Measurements from ENCODE around the gene RECQL5.

- TF ChIP-seq CTCF (IDR thresholded peaks at IDR 0.05 in 4 of 5, conservative IDR thresholded peaks at IDR 0.05 in 1 of 5), result no peak
- TF ChIP-seq POLR2A (IDR thresholded peaks at IDR 0.05), result no peak
These were observed 34.5 kb downstream of the RECQL5 start for GRCh38 chr17:75632428-75632827.
